Esophagus squamous epithelium (tissue), 5 donors: ENCODE results near the gene TAOK1. TPM values are rescaled to one million over a fixed set of nuclear protein-coding genes. Genes with fewer than 3 reads are reported as not detected.

Source experiments
- DNase-seq: peaks from one replicate; lab custom pipeline; 2025; lab: John Stamatoyannopoulos, UW
- H3K27ac ChIP-seq, 4 donors: fragments of 200-600 bp; sonication (generic); one replicate each; pipeline ENCODE4 v1.5.1; 2016 to 2019; ENCODE audit warnings: mild to moderate bottlenecking in 1 of 4
- H3K27me3 ChIP-seq, 4 donors: fragments of 200-600 bp; sonication (generic); 1 replicate in 3 of 4; 2 replicates in 1 of 4; pipeline versions ENCODE4 v1.5.1 to v1.6.0; 2017 to 2021; ENCODE audit warnings: antibody characterized with exemption in 1 of 4
- H3K36me3 ChIP-seq, 3 donors: fragments of 200-600 bp; sonication (generic); one replicate each; pipeline ENCODE4 v1.5.1; 2016 to 2019
- H3K4me1 ChIP-seq, 3 donors: fragments of 200-600 bp; sonication (generic); one replicate each; pipeline ENCODE4 v1.5.1; 2017 to 2019
- H3K4me3 ChIP-seq, 4 donors: fragments of 200-600 bp; sonication (generic); 1 replicate in 3 of 4; 2 replicates in 1 of 4; pipeline ENCODE4 v1.5.1; 2016 to 2019; ENCODE audit warnings: mild to moderate bottlenecking in 2 of 4, moderate library complexity in 1 of 4
- H3K9me3 ChIP-seq, 3 donors: fragments of 200-600 bp; sonication (generic); one replicate each; pipeline ENCODE4 v1.5.1; 2016 to 2019
- POLR2A ChIP-seq, 4 donors: fragments of 450-650 bp; IDR thresholded peaks; one replicate each; pipeline ENCODE4 v1.6.1; 2017; ENCODE audit warnings: antibody characterized with exemption in 4 of 4, mild to moderate bottlenecking in 4 of 4, moderate library complexity in 3 of 4
- WGBS, 2 donors: methylation state at CpG; one replicate each; pipeline ENCODE4 v1.1.5; 2018; 5-methylcytosine and 5-hydroxymethylcytosine counted together
- intact Hi-C: fragments of 100-400 bp; cut with DNase I; formaldehyde crosslinking; loops from one replicate; pipeline ENCODE4 v1.15.0; 2022
- total RNA-seq, 4 donors: library from RNA; depleted of rRNA; stranded (reverse); fragments of >200 nt; gene quantifications; one replicate each; pipeline ENCODE4 v1.1.0, GENCODE V29; 2016
- TF ChIP-seq, protein P1 (sequence below), 6 experiments: fragments of 450-650 bp in 4 of 6; fragments of 200-600 bp in 2 of 6; sonication (generic) in 2 of 6; IDR thresholded peaks; one replicate each; pipeline ENCODE4 v1.5.1; 2016 to 2019; ENCODE audit warnings: antibody characterized with exemption in 6 of 6, mild to moderate bottlenecking in 4 of 6, moderate library complexity in 4 of 6
- donor health status: DM: yes; HTN: yes; CAD: no.

Gene TAOK1
- total RNA-seq, 4 donors from 2014 or later, result 24.9 to 41.4 (median 38.7) TPM

GRCh38 chr17:29363716-29364115 is 26.4 kb upstream of the TAOK1 start:
- no peak for DNase-seq
- intact Hi-C loops, result no loop called here

GRCh38 chr17:29364691-29365090 is 25.5 kb upstream of the TAOK1 start:
- Histone ChIP-seq H3K36me3 (no peaks in the 10 kb centered on the region), H3K27me3 (no peaks in the 10 kb centered on the region), H3K4me3 (no peak overlapping the region), H3K4me1 (peaks cover 0 to 4% (median 0%) of the 10 kb centered on the region in 3 donors), H3K9me3 (no peaks in the 10 kb centered on the region), H3K27ac (no peak overlapping the region)
- intact Hi-C loops, result no loop called here
- DNase-seq, result no peak
- 69 to 76% methylated on average over 4 of the region's 4 CpGs for WGBS, 2 donors
- TF ChIP-seq, protein P1, sequence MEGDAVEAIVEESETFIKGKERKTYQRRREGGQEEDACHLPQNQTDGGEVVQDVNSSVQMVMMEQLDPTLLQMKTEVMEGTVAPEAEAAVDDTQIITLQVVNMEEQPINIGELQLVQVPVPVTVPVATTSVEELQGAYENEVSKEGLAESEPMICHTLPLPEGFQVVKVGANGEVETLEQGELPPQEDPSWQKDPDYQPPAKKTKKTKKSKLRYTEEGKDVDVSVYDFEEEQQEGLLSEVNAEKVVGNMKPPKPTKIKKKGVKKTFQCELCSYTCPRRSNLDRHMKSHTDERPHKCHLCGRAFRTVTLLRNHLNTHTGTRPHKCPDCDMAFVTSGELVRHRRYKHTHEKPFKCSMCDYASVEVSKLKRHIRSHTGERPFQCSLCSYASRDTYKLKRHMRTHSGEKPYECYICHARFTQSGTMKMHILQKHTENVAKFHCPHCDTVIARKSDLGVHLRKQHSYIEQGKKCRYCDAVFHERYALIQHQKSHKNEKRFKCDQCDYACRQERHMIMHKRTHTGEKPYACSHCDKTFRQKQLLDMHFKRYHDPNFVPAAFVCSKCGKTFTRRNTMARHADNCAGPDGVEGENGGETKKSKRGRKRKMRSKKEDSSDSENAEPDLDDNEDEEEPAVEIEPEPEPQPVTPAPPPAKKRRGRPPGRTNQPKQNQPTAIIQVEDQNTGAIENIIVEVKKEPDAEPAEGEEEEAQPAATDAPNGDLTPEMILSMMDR (IDR thresholded peaks at IDR 0.05), result no peak
- no peak for TF ChIP-seq POLR2A (IDR thresholded peaks at IDR 0.05)

More at GRCh38 chr17:29363716-29364115, 26.4 kb upstream of the TAOK1 start:
- Histone ChIP-seq H3K27ac (no peak overlapping the region), H3K9me3 (no peaks in the 10 kb centered on the region), H3K4me3 (no peak overlapping the region), H3K4me1 (no peaks in the 10 kb centered on the region), H3K36me3 (no peaks in the 10 kb centered on the region), H3K27me3 (no peaks in the 10 kb centered on the region)
- WGBS, 2 donors, result 62 to 86% methylated on average over 2 of the region's 2 CpGs
- TF ChIP-seq, protein P1 (IDR thresholded peaks at IDR 0.05), result no peak
- no peak for TF ChIP-seq POLR2A (IDR thresholded peaks at IDR 0.05)

DNA sequence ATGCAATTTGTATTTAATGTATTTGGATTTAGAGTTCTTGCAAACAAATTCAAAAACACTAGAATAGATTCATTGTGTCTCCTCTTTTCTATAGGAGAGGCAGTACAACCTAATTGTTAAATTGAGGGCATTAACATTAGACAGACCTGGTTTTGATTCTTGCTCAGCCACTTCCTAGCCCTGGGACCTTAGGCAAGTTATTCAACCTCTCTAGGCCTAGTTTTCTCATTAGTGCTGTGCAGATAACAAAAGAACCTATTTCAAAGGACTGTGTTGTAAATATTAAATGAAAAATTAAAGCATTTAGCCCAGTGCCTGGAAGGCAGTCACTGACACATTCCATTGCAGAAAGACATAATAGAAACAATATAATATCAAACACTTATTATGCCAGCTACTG is 22.0 kb upstream of the TAOK1 start:
- TF ChIP-seq POLR2A (IDR thresholded peaks at IDR 0.05), result no peak
- TF ChIP-seq, protein P1 (IDR thresholded peaks at IDR 0.05), result no peak
- no peak for DNase-seq
- intact Hi-C loops, result no loop called here
- Histone ChIP-seq H3K4me1 (peaks cover 0 to 8% (median 0%) of the 10 kb centered on the region in 3 donors), H3K4me3 (no peak overlapping the region), H3K27ac (no peak overlapping the region), H3K9me3 (no peaks in the 10 kb centered on the region), H3K36me3 (no peaks in the 10 kb centered on the region), H3K27me3 (no peaks in the 10 kb centered on the region)

DNA sequence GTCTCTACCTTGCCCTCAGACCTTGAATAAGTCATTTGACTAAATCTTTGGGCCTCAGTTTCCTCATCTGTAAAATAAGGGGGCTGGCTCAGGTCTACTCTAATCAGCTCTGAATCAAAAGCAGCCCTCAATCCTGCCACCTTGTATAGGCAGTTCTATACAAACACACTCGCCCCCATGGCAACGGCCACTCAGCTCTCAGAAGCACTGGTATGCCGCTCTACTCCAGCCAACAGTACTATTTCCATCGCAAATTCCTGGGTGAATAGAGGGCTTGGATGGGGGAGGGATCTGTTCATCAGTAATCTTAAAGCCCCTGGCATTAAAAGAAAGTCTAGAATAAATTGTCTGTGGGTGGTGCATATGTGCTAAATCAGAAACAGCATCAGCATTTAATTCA is 21.2 kb upstream of the TAOK1 start:
- TF ChIP-seq POLR2A (IDR thresholded peaks at IDR 0.05), result no peak
- TF ChIP-seq, protein P1 (IDR thresholded peaks at IDR 0.05), result no peak
- Histone ChIP-seq H3K4me1 (peaks cover 0 to 8% (median 0%) of the 10 kb centered on the region in 3 donors), H3K4me3 (no peak overlapping the region), H3K9me3 (no peaks in the 10 kb centered on the region), H3K27me3 (no peaks in the 10 kb centered on the region), H3K36me3 (no peaks in the 10 kb centered on the region), H3K27ac (no peak overlapping the region)
- intact Hi-C loops, result no loop called here
- 71 to 80% methylated on average over 1 to 4 of the region's 4 CpGs for WGBS, 2 donors
- DNase-seq, result no peak

GRCh38 chr17:29369831-29370735 is 20.1 kb upstream of the TAOK1 start:
- Histone ChIP-seq H3K4me3 (peak overlapping the region in 2 of 4 donors; percentile 16 to 46), H3K36me3 (no peaks in the 10 kb centered on the region), H3K27ac (peak overlapping the region in 3 of 4 donors; percentile 4 to 67 (median 45)), H3K27me3 (no peaks in the 10 kb centered on the region), H3K9me3 (no peaks in the 10 kb centered on the region), H3K4me1 (peaks cover 0 to 8% (median 0%) of the 10 kb centered on the region in 3 donors)
- WGBS, 2 donors, result 19 to 23% methylated on average over 7 of the region's 7 CpGs
- intact Hi-C loops, result loop anchor here (5.0 kb wide), 1 partner anchor 172 kb away; no protein-coding TSS in a partner anchor
- DNase-seq, result no peak
- no peak for TF ChIP-seq POLR2A (IDR thresholded peaks at IDR 0.05)
- TF ChIP-seq, protein P1 (IDR thresholded peaks at IDR 0.05), result peak; percentile 79 to 85 (median 84)
